Measurements from ENCODE around the gene CCDC102A. TPM values are rescaled to one million over a fixed set of nuclear protein-coding genes. Genes with fewer than 3 reads are reported as not detected.
"Not testable (repeated sequence)": the region's sequence is repeated elsewhere in the genome, so short reads cannot be mapped to it uniquely, and the experiment has no call there.

CCDC102A gene
- total RNA-seq, 2 donors from 2014 or later = 16.9 to 18.3 TPM

- DNase-seq (ENCODE audit: low spot score) = peak; percentile 72
- intact Hi-C loops (cut with DNase I) = no loop called here
These were observed 26.1 kb downstream of the CCDC102A start for GRCh38 chr16:57510016-57510871.

- DNase-seq (ENCODE audit: low spot score) = peak; percentile 68
- intact Hi-C loops (cut with DNase I) = no loop called here
These were observed 27.0 kb downstream of the CCDC102A start for GRCh38 chr16:57509231-57509923.

- intact Hi-C loops (cut with DNase I) = no loop called here
- DNase-seq (ENCODE audit: low spot score) = peak; percentile 56
These were observed 28.3 kb downstream of the CCDC102A start for GRCh38 chr16:57508035-57508425.

DNA sequence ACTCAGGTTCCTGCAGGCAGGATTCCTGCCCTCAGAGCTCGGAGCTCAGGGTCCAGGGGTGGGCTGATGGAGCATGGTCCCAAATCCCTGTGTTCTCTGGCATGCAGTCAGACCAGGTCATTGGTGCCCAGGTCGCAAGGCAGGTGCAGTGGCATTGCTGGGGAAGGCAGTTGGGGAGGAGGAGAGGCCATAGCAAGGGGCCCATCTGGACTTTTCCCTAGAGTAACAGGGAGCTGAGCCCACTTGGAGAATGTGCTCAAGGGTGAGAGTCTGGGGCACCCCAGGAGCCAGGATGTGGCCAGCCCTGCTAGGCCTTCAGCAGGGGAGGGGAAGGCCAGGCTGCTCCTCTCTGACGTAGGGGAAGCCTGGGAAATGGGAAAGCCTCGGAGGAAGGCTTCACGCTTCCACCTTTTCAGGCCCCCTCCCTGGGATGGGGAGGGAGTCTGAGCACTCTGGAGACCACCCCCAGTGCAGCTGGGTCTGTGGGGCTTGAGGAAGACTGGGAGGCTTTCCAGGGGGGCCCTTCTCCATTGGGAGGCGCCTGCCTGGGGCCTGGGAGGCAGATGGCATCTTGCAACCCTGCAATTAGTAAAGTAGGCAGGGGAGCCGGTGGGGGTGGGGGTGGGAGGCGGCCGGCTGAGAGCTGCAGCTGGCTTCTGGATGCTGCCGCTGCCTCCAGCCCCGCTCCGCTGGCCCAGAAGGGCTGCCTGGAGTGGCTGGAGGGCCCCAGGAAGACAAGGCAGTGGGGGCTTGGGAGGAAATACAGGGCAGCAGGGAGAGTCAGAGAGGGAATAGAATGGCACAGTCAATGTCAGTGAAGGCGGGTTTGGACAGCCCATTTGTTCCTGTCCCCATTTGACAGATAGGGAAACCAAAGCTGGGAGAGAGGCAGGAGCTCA lies 29.0 kb downstream of the CCDC102A start:
- peak; percentile 67 for DNase-seq (ENCODE audit: low spot score)
- intact Hi-C loops (cut with DNase I) = no loop called here

- intact Hi-C loops (cut with DNase I) = no loop called here
- no peak for DNase-seq (ENCODE audit: low spot score)
These were observed 31.2 kb downstream of the CCDC102A start for GRCh38 chr16:57505169-57505568.

DNA sequence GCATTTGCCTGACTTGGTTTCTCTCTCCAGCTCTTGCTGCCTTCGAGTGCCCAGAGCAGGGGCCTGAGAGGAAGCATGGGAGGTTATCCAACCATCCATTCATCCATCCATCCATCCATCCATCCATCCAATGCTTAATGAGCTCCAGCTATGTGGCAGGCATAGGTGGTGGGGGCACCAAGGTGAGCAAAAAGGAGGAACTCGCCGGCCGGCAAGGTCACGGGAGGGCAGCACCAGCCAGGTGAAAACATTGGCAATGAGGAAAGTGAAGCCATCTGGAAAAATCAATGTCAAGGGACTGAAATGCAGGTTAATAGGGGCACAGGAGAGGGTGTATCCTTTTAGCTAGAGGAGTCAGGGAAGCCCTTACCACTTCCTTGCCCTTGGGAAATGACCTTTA lies 31.9 kb downstream of the CCDC102A start:
- intact Hi-C loops (cut with DNase I) = no loop called here
- peak; percentile 71 for DNase-seq (ENCODE audit: low spot score)

GRCh38 chr16:57504001-57504400 lies 32.4 kb downstream of the CCDC102A start:
- DNase-seq (ENCODE audit: low spot score) = peak; percentile 35
- intact Hi-C loops (cut with DNase I) = no loop called here

- intact Hi-C loops (cut with DNase I) = no loop called here
- peak; percentile 66 for DNase-seq (ENCODE audit: low spot score)
These were observed 33.0 kb downstream of the CCDC102A start for GRCh38 chr16:57503366-57503765.

DNA sequence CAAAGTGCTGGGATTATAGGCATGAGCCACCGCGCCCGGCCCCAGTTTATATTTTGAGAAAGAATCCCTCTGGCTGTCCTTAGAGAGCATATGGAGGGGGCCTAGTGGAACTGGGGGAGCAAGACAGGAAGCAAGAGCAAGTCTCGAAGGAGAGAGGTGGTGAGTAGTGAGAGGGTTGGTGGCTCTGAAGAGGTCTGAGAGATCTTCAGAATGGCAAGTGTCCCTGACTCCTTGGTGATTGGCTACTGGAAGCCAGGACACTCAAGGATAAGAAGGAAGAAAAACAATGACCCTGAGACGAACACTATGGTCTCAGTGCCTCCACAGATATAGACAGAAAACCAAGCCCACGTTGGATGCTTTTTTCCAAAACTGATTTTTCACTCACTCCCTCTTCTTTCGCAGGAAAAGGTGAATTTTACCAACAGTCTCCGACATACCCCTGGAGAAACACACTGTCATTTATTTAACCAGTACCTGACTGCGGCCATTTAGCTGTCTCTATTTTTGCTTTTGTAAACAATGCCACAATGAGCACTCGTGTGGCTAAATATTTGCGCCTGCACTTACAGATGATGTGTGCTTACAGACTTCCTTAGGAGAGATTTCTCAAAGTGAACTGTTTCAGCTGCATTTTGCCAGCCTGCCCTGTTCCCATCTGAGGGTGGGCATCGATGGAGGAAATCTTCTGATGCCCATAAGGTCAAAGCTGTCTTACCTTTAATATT lies 34.2 kb downstream of the CCDC102A start:
- no peak for DNase-seq (ENCODE audit: low spot score)
- intact Hi-C loops (cut with DNase I) = no loop called here

GRCh38 chr16:57501492-57501891 lies 34.9 kb downstream of the CCDC102A start:
- intact Hi-C loops (cut with DNase I) = no loop called here
- peak; percentile 28 for DNase-seq (ENCODE audit: low spot score)

DNA sequence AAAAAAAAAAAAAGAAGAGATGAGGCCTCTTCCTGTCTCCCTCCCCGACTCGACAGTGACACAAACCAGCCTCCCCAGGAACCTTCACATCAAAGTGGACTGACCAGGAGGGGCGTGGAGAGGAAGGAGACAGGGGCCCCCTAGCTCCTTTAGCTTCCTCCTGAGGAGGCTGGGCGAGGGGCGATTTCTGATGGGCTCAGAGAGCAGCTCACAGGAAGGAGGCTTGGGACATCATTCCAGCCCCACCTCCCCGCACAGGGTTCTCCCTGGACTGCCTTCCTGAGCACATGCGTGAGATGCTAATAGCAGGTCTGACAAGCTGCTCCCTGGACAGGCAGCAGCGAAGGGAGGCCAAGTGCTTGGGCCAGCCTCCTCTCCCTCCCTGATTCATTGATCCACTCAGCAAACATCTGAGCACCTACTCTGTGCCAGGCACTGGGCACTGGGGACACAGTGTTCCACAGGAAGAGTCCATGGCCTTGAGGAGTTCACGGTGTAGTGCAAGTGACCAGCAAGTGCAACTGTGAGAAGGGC lies 35.7 kb downstream of the CCDC102A start:
- intact Hi-C loops (cut with DNase I) = no loop called here
- DNase-seq (ENCODE audit: low spot score) = peak; percentile 62

GRCh38 chr16:57499941-57500340 lies 36.4 kb downstream of the CCDC102A start:
- intact Hi-C loops (cut with DNase I) = not testable (repeated sequence)
- peak; percentile 73 for DNase-seq (ENCODE audit: low spot score)

- peak; percentile 64 for DNase-seq (ENCODE audit: low spot score)
- intact Hi-C loops (cut with DNase I) = no loop called here
These were observed 38.3 kb downstream of the CCDC102A start for GRCh38 chr16:57498031-57498430.

GRCh38 chr16:57497121-57497520 lies 39.2 kb downstream of the CCDC102A start:
- intact Hi-C loops (cut with DNase I) = no loop called here
- peak; percentile 46 for DNase-seq (ENCODE audit: low spot score)

DNA sequence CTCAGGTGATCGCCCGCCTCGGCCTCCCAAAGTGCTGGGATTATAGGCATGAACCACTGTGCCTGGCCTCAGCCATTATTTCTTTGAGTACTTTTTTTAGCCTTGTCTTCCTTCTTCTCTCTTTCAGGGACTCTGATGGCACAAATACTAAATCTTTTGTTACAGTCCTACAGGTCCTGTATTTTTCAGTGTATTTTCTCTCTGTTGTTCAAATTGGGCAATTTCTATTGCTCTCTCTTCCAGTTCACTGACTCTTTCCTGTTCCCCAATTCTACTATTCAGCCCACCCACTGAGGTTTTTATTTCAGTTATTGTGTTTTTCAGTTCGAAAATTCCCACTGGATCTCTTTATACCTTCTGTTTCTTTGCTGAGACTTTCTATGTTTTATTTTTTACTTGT lies 42.6 kb downstream of the CCDC102A start:
- intact Hi-C loops (cut with DNase I) = loop anchor here in 1 of 2 donors (5.0 kb wide), 1 partner anchor 1236 kb away; no protein-coding TSS in a partner anchor
- DNase-seq (ENCODE audit: low spot score) = no peak

- no peak for DNase-seq (ENCODE audit: low spot score)
These were observed 47.1 kb downstream of the CCDC102A start for GRCh38 chr16:57489229-57489628.

DNA sequence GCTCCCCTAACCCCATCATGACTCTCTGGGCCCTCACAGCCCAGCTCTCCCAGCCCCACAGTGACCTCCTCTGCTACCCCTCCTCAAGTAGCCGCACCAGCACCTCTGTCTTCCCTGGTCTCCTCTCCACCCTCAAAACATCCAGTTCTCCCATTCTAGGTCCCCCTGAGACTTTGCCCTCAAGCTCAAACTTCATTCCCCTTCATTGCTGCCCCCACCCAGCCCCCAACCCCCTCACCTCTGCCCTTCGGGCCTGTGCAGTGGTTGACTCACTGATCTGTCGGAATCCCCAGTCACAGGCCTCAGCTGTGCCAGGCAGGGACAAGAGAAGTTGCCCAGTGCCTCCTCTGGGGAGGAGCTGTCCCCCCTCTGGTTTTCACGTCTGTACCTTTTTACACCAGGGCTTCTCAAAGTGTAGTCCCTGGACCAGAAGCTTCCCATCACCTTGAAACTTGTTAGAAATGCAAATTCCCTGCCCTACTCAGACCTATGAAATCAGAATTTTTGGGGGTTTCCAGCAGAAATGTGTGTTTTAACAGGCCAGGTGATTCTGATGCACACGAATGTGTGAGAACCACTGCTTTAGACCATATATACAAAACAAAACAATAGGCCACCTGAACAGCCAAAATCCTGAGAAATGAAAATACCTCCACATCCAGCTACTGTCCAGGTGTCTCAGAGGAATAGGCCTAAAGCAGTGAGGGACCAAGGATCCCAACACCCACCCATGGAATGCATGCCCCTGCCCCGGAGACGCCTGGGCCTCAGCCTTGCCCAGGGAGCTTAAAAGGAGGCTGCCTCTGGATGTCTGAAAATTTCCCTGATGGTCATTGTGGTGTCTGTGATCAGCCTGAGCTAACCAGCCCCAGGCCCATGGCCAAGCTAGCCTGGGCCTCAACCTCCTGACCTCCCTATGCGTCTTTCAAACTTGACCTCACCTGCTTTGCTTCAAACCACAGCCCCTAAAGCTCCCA lies 49.2 kb downstream of the CCDC102A start:
- intact Hi-C loops (cut with DNase I) = no loop called here
- DNase-seq (ENCODE audit: low spot score) = no peak

More at GRCh38 chr16:57489229-57489628, 47.1 kb downstream of the CCDC102A start:
- intact Hi-C loops (cut with DNase I) = no loop called here

Data from posterior vena cava (tissue), 2 donors.